Retina (tissue), 1 donor: ENCODE results near the gene AMMECR1.
"Not testable (repeated sequence)": the region's sequence is repeated elsewhere in the genome, so short reads cannot be mapped to it uniquely, and the experiment has no call there.

Source experiments
- DNase-seq: peaks from one replicate; pipeline ENCODE4 v3.0.0-alpha.2; 2016

Gene AMMECR1

DNA sequence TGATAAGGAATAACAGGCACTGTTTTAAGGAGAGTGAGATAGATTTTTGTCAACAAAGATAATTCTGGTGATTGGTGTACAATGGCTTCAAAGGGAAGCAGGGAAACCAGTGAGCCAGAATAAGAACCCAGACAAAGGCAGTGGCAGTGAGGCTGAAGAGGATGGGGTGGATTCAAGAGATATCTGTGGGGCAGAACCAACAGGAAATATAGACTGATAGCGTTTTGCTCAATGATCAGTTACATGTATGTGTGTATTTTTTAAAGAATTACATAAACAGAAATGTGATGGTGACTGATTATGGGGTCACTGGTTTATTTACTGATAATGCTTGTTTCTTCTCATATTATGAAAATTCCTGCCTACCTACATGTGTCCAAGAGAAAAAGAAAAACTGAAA is 66.4 kb downstream of the AMMECR1 start:
- no peak for DNase-seq

DNA sequence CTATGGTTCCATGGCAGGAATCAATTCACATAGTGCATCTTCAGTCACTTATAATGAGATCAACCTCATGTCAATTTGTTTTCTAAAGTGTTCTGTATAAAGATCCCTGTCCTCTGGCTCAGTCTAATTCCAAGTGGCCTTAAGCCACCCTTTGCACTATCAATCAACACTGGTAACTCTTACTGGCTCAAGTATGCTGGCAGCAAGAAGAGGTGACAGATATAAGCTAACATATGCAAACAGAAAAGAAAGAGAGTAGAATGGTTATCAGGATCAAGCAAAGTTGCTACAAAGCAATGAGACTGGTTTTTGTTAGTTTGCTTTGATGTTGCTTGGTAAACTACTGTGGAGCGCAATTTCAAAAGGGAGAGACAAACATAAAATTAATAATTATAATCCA is 67.0 kb downstream of the AMMECR1 start:
- no peak for DNase-seq

DNA sequence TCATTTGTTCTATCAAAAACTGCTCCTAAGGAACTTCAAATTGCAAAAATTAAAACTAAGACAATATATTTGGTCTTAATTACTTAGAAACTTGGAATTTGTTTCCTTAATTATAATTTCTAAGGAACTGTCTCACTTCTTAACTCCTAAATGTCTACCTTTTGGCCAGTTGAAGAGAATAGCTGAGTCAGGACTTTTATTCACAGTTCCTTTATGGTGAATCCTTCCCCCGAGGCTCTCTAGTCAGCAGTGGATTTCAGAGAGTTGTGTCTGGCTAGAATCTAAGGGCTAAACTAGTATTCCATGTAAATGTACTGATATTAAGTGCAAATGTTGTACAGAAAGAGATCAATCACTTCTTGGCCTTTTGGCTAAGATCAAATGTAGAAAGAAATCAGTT is 69.3 kb downstream of the AMMECR1 start:
- DNase-seq: no peak

DNA sequence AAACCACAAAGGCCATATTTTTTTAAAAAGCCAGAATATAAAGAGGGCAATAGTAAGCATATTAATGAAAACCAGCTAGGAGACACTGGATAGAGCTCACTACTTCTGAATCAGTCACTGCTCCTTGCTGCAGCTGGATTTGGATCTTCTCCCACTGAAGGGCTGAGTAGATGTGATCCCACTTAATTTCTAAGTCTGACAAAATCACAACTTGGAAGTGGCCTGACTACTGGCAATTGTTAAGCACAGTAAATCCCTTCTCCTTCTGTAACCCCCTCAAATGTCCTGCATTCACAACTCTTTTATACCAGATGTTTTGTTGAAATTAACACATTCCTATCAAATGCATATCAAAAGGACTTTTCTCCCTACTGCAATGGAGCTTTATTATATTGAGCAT is 72.9 kb downstream of the AMMECR1 start:
- DNase-seq: no peak

DNA sequence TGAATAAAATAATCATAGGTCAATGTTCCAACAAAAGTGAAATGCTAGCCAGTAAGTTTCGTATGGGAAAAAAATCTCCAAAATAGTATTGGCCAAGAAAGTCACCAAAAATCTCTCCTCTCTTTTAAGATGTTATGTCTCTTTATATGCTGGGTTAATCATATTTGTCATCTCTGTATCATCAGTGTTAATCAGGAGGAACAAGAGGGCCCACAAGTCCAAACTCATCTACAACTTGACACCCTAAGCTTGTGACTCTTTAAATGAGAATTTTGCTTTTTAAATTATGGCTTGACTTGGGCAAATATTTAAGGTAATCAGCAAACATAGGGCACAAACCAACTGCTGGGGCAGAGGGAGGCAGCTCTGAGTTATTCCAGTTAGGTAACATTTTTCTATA is 75.5 kb downstream of the AMMECR1 start:
- no peak for DNase-seq

DNA sequence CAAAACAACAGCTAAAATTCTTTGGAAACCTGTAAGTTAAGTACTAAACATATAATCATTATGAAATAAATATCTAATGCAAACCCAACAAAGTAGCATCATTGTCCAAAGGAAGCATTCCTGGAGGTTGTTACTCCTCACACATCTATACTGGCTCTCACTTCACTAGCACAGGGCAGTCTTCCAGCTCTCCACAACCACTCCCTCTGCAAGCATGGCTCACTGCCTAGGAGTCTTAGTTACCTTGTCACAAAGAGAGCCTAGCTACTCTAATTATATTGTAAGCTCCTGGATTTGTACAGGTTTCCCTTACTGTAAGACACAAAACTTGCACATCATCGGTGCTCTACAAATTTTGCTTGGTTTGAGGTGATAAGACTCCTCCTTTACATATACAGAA is 76.1 kb downstream of the AMMECR1 start:
- no peak for DNase-seq

DNA sequence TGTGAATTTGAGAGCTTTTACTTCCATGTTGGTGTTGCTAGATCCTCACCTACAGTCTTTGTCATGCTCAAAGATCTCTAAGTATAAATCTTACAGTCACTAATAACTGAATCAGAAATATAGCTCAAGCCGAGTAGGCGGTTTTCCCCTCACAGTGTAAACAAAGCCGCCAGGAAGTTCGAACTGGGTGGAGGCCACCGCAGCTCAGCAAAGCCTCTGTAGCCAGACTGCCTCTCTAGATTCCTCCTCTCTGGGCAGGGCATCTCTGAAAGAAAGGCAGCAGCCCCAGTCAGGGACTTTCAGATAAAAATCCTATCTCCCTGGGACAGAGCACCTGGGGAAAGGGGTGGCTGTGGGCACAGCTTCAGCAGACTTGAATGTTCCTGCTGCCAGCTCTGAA is 79.6 kb downstream of the AMMECR1 start:
- not testable (repeated sequence) for DNase-seq

DNA sequence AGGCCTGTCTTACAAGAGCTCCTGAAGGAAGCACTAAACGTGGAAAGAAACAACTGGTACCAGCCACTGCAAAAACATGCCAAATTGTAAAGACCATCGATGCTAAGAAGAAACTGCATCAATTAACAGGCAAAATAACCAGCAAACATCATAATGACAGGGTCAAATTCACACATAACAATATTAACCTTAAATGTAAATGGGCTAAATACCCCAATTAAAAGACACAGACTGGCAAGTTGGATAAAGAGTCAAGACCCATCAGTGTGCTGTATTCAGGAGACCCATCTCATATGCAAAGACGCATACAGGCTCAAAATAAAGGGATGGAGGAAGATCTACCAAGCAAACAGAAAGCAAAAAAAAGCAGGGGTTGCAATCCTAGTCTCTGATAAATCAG is 86.4 kb downstream of the AMMECR1 start:
- not testable (repeated sequence) for DNase-seq

DNA sequence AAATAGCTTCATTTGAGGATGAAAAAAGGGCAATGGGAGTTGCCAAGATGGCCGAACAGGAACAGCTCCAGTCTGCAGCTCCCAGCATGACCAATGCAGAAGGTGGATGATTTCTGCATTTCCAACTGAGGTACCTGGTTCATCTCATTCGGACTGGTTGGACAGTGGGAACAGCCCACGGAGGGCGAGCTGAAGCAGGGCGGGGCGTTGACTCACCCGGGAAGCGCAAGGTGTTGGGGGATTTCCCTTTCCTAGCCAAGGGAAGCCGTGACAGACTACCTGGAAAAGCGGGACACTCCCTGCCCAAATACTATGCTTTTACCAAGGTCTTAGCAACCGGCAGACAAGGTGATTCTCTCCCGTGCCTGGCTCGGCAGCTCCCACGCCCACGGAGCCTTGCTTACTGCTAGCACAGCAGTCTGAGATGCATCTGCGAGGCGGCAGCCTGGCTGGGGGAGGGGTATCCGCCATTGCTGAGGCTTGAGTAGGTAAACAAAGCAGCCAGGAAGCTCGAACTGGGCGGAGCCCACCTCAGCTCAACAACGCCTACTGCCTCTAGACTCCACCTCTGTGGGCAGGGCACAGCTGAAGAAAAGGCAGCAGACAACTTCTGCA is 88.3 kb downstream of the AMMECR1 start:
- not testable (repeated sequence) for DNase-seq

DNA sequence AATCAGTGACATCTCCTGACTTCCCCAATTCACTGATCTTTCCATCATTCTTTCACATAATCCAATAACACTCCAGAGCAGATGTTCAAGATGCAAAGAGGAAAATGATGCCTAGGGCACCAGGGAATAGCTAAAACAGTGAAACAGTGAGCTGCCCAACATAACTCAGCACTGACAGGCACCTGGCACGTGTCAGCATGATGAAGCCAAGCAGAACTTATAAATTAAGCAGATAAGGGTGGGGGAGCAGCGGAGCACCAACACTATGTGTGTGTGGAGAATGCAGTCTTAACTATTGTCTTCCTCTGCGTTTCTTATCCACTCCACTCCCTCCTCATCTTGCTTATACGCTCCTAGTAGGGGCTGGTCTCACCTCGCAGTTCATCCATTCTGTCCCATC is 89.4 kb downstream of the AMMECR1 start:
- DNase-seq: no peak

DNA sequence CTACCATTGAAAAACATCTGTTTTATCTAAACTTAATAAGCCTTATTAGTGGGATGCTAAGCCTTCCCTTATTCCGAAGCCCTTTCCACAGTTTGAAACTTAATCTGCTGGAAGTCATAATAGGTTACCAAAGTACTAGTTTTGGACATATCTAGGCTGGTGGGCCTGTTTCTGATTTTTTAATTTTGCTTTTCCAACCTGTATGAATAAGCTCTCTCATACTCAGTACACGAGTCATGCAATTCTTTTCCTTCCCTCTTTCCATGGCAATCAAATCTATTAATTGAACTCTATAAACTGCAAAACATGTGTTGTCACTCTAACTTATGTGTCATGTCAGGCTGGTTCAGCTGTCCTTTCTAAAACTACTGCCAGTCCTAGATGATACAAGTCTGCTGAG is 91.0 kb downstream of the AMMECR1 start:
- no peak for DNase-seq

DNA sequence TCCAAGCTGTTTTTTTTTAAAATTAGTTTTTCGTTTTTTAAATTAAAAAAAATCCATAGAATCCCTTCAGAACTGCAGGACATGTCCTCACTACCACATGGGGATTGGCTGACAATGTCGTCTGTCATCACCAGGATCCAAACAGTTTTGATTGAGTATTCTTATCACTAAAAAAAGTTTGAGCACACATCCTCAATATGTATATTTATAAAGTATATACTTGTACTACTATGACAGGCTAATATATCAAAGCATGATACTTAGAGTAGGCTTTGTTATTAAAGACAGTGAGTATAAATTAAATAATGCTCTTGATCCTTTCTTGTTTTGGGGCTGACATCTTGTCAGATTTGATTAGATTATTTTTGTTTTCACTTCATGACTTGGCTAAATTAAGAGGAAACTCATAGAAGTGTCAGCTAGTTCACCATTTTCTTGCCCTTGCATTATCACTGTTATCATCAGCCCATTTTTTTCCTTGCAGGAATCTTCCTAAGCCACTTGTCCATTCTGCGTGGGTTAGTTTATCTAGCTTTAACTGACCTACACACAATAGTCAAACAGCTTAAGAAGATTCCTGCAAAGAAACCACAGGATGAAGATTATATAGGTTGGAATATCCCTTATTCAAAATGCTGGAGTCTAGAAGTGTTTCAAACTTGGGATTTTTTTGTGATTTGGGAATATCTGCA is 92.8 kb downstream of the AMMECR1 start:
- no peak for DNase-seq

DNA sequence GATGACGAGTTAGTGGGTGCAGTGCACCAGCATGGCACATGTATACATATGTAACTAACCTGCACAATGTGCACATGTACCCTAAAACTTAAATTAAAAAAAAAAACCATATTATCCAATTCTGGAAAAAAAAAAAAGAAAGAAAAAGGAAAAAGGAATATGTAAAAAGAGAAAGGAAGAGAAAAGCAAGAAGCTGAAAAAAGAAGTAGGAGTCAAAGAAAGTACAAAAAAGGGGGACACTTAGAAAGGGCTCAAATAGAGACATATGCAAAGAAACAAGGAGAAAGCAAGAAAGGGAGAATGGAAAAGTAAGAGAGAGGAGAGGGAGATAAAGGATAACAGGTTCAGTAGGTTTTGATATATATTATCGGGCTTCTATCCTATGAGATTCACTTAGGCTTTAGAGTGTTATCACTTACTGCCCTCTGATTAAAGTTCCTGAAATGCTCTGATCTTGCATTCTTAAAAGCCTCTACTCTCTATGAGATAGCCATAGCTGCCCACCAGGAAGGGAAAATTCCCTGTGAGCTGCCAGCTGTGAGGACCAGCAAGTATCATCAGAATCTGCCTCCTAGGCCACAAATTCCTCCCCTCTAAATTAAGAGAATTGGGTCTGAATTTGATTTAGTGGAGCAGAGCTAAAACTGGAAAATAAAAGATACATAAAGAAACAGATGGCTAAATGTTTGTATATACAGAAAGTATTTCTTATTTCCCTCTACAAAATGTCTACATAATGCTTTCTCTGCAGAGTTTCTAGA is 95.2 kb downstream of the AMMECR1 start:
- DNase-seq: no peak

DNA sequence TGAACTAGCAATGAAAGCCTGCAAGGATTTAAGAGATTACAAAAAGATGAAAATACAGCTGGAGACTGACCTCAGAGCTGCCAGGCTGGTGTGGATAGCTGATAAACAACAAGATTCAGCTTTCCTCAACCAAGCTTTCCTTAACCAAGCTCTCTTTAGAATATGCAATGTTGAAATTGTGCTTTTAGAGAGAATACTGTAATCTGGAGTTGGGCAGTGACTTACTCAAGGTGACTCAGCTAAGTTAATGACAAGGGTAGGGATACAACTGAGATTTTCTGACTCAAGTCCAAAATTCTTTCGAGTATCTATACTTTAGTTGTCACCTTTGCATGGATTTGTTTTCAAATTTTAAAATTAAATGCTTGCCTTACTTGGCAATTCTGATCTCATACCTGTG is 98.0 kb downstream of the AMMECR1 start:
- no peak for DNase-seq

DNA sequence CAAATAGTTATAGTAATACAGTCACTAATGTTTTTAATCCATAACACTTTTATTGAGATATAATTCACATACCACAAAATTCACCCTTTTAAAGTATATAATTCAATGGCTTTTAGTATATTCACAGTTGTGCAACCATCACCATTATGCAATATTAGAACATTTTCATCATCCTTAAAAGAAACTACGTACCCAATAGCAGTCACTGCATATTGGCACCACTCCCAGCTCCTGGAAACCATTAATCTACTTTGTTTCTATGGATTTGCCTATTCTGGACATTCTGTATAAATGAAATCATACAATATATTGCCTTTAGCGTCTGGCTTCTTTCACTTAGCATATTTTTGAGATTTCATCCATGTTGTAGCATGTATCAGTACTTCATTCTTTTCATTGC is 99.3 kb downstream of the AMMECR1 start:
- no peak for DNase-seq

DNA sequence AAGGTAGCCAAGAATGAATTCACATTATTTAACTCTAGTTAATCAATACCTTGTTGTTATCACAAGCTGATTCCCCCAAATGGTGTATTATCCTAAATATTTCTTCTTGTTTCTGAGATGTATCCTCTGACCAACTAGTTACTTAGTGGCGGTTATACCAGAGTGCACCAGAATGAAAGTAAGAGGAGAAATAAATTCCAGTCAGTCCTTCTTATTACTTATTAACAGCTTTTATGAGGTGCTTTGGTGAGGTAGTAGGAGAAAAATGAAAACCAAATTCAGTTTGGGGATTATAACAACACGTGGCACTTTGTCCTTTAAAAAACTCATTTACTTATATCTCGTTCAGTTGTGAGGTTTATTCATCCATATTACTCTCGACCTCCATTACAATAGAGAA is 101.9 kb downstream of the AMMECR1 start:
- DNase-seq: no peak

DNA sequence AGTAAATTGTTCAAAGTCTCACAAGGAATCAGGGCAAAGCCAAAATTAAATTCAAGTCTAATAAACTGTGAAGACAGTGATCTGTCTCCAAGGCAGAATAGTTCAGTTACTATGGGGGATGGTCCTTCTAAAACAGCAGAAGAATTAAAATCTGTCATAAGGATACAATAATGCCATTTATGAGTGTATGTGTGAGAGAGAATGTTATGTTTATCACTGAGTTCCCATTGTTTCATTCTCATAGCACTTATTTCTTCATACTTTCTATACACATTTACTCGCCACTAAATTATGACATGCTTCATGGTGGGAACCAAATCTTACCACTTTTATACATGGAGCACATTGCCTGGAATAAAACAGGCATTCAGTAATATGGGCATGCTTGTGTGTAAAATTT is 102.5 kb downstream of the AMMECR1 start:
- no peak for DNase-seq

DNA sequence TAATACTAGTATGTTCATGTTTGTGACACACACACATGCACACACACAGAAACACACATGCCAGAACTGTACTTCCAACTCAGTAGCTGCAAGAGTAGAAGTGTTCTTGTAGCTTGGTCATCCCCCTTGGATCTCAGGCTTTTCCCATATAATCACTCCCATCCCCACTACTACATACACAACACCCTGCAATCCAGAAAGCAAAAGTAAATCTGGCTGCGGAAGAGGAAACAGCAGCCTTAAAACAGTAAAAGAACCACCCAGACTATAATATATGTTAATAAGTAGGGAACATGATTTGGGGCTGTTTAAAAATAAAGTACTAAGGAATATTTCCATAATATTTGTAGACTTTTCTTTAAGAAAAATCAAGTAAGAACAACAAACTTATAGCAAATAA is 103.2 kb downstream of the AMMECR1 start:
- no peak for DNase-seq

DNA sequence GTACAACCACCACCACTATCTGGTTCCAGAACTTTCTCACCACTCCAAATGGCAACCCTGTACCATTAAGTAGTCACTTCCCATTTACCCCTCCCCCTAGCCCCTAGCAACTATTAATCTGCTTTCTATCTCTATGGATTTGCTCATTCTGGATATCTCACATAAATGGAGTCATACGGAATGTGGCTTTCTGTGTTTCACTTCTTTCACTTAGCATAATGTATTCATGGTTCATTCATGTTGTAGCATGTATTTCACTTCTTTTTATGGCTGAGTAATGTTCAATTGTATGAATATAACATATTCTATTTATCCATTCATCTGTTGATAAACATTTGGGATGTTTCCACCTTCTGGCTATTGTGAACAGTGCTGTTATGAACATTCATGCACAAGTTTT is 104.7 kb downstream of the AMMECR1 start:
- DNase-seq: no peak

DNA sequence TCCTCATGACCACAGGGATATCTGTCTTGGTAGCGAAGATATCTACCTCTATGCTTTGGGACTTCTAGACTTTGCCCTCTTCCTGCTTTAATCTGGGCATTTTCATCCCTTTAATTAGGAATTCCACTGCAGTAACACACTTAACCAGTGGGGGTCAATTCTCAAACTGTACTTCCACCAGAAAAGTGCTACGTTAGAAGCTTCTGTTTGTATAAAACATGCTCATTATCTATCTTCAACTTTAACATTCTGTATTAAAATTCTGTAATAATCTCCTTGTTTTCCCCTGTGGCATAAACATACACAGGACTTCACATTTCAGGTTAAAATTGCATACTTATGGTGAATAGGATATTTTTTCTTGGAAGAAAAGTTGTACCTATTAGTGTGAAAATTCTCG is 105.6 kb downstream of the AMMECR1 start:
- no peak for DNase-seq

DNA sequence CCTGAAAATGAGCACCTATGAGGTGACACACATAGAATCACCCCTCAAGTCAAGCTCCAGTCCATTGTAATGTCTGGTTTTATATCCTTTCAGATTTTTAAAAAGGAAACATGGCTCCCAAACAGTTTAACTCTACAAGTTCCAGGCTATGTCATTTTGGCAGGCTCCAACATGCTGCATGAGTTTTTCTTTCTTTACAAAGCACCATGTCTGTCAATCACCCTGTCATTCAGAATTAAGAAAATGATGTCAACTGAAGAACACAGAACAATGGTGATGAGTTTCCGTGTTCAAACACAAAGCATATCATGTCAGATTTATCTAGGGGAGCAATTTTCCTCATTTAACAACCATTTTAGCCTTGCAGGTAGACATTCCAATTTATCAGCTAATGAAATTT is 106.5 kb downstream of the AMMECR1 start:
- no peak for DNase-seq

DNA sequence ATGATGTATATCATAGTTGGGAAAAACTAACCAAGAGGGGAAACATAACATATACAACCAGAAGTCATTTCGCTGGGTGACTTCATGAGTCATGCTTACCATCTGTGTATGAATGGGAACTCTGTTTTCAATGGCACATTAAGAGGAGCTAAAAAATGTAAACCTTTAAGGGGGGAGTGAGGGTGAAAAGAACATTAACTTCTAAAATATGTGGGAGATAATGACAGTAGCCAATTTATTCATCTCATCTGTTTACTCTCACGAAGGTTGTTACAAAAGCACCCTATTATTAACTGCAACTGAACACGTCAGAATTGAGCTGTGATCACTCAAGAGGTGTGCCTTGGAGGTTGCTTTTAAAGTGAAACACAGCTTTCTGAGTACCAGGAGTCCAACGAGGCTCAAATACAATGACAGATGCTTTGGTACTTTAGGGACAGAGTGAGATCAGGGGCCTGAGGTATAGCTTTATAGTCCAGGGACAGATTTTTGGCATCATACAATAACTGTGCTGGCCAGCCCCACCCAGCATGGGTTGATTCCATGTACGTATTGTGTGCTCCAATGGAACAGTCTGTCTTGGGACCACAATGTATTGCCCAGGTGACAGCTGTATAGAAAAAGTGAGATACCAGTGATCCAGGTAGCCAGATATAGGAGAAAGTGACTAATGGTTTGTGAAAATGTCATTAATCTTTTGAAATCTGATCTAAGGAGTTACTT is 107.3 kb downstream of the AMMECR1 start:
- DNase-seq: no peak

DNA sequence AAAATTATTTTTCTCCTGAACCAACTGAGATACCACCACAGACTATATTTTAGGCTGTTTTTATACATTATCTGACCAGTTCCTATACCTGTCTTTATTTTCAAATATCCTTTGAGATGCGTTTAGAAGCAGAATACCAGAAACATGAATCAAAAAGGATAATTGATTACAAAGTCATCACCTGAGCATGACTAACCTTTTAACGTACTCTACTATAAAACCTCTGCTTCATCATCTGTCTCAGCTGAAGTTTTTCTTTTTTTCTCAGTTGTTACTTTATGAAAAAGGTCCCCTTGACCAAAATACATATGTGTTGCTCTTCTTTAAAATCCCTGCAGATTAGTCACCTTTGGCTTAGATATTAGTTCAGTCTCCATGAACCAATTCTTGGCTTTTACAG is 109.8 kb downstream of the AMMECR1 start:
- no peak for DNase-seq

DNA sequence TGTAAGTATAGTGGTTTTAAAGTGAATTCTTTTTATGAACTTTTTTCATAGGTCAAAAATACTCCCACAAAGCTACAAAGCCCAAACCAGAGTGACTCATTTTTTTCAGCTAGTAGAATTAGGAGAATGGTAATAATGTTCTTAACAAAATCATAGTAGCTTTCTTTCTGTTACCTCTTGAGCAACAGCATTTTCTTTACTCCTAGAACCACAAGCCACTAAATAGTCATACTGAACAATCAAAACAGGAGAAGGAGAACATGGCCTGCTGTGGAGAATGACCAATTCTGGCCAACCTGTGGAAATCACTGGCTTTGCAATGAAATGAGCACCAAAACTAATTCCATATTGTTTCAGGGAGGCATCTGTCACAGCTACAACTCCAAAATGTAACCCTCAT is 112.9 kb downstream of the AMMECR1 start:
- DNase-seq: no peak
